H1 (cell line): ENCODE measurements around the gene FBXO21. TPM values are rescaled to one million over a fixed set of nuclear protein-coding genes. Genes with fewer than 3 reads are reported as not detected.

Experiments used
- SRF ChIP-seq: IDR thresholded peaks from 2 replicates; pipeline ENCODE4 v1.6.1; 2011; ENCODE audit warnings: mild to moderate bottlenecking, low read depth, low read length, moderate library complexity
- YY1 ChIP-seq: IDR thresholded peaks from 2 replicates; pipeline ENCODE4 v1.6.1; 2011; ENCODE audit warnings: low read depth, mild to moderate bottlenecking, low read length
- polyA plus RNA-seq, 7 experiments: library from polyadenylated mRNA; depleted of rRNA in 3 of 7; stranded (reverse) in 5 of 7; unstranded in 2 of 7; fragments of >200 nt in 5 of 7; fragments of 200-250 nt in 2 of 7; gene quantifications; 1 replicate in 5 of 7; 2 replicates in 1 of 7; 4 replicates in 1 of 7; pipeline versions ENCODE4 v1.2.1 to v1.2.3, GENCODE V29; 2011 to 2013; ENCODE audit warnings: missing spikeins in 2 of 7, mixed read lengths in 2 of 7
- total RNA-seq: library from RNA; stranded (reverse); fragmentation: NEBNext Ultra II Directional; extraction: Animal tissue kit (Norgen Biotek cat#: 25700); gene quantifications from 2 replicates; pipeline ENCODE4 v1.2.1, GENCODE V29; 2021

FBXO21 gene
- total and polyA plus RNA-seq, 2 of the 8 experiments (the other 6 are each of a cell fraction or from before 2014, with no cell fraction given): 57.0 to 80.6 TPM

DNA sequence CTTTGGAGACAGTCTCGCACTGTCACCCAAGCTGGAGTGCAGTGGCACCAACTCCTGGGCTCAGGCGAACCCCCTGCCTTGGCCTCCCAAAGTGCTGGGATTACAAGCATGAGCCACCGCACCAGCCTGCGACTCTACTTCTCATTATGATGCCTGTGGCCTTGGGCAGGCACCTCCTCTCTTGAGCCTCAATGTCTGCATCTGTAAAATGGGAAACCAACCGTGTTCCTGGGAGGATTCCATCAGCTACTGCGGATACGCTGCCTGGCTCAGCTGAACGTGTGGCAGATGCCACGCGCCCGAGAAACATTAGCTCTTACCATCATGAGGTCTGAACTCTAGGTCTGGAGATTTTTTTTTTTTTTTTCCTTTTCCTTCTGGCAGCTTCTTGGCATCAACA, 96.8 kb downstream of the FBXO21 start (continued):
- TF ChIP-seq YY1 (no peak), SRF (no peak)
